ENCODE measurements around the gene GUK1. TPM values are rescaled to one million over a fixed set of nuclear protein-coding genes. Genes with fewer than 3 reads are reported as not detected.

The GUK1 gene
- total RNA-seq, 2 donors from 2014 or later = 110 to 112 TPM

DNA sequence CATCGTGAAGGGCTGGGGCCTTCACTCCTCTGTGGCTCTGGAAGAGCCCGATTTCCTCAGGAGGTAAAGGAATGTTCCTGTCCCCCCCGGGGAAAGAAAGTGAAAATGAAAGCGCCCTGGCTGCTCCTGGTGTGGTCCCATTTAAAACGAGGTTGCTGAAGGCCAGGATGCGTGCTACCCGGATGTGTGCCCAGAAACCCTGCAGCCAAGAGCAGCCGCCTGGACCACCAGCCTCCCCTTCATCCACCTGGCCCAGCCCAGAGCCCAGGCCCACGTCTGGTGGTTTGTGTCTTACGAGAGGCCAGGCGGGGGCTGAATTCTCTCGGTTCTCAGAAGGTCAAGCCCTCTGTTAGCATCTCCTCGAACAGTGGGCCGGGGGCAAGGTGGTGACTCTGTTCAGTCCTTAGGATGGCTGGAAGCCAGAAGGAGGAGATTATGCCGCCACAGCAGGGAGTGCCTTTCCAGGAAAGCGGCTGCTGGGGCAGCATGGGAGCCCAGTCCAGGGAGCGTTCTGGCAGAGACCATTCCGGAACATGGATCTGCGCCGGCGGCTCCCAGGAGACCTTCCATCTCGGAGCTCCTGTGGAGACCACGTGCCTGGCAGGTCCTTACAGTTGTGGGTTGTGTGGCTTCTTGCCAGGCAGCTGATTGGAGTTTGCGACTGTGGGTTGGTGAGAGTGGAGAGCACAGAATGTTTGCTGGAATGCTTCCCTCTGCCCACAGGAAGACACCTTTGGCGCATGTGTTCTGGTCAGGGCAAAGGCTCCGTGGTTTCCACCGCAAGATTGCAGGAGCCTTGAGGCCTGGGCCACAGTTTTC is 1.4 kb downstream of the GUK1 start:
- Histone ChIP-seq H3K4me3 (ENCODE audit: low read length) (peak overlapping the region; percentile 88), H3K36me3 (ENCODE audit: control insufficient read depth, insufficient read depth, low read length) (peaks cover 10% of the 10 kb centered on the region), H3K27ac (ENCODE audit: low read depth, low read length) (no peak overlapping the region), H3K9me3 (ENCODE audit: control insufficient read depth, low read length) (no peaks in the 10 kb centered on the region), H3K9ac (ENCODE audit: extremely low read depth, low read length, poor library complexity, severe bottlenecking) (peak overlapping the region; percentile 90), H3K27me3 (ENCODE audit: control insufficient read depth, insufficient read depth, low read length, poor library complexity, severe bottlenecking) (peaks cover 24% of the 10 kb centered on the region), H3K4me1 (ENCODE audit: control insufficient read depth, insufficient read depth, low read length) (peaks cover 3% of the 10 kb centered on the region)
- peak overlapping the region; percentile 75 for H3K4me3 Mint-ChIP-seq
- H3K36me3 Mint-ChIP-seq (ENCODE audit: low read depth) = no peaks in the 10 kb centered on the region
- peak; percentile 36 for DNase-seq
- H3K27me3 Mint-ChIP-seq (ENCODE audit: insufficient read depth) = peaks cover 27% of the 10 kb centered on the region
- peak overlapping the region; percentile 85 for H3K27ac Mint-ChIP-seq
- WGBS, 2 experiments (ENCODE audit: insufficient coverage in 1 of 2, insufficient read length in 1 of 2) = 87 to 88% methylated on average over 15 to 27 of the region's 27 CpGs
- H3K9me3 Mint-ChIP-seq = no peaks in the 10 kb centered on the region
- peaks cover 6% of the 10 kb centered on the region for H3K4me1 Mint-ChIP-seq
- no peak for TF ChIP-seq CTCF (conservative IDR thresholded peaks at IDR 0.05)

- Mint-ChIP-seq H3K9me3 (no peaks in the 10 kb centered on the region), H3K36me3 (ENCODE audit: low read depth) (no peaks in the 10 kb centered on the region), H3K4me3 (peak overlapping the region; percentile 75), H3K4me1 (peaks cover 6% of the 10 kb centered on the region), H3K27me3 (ENCODE audit: insufficient read depth) (peaks cover 19% of the 10 kb centered on the region), H3K27ac (no peak overlapping the region)
- peaks cover 16% of the 10 kb centered on the region for H3K27me3 ChIP-seq (ENCODE audit: control insufficient read depth, insufficient read depth, low read length, poor library complexity, severe bottlenecking)
- peak overlapping the region; percentile 88 for H3K4me3 ChIP-seq (ENCODE audit: low read length)
- H3K36me3 ChIP-seq (ENCODE audit: control insufficient read depth, insufficient read depth, low read length) = peaks cover 10% of the 10 kb centered on the region
- WGBS, 2 experiments (ENCODE audit: insufficient coverage in 1 of 2, insufficient read length in 1 of 2) = 92 to 98% methylated on average over 10 to 16 of the region's 16 CpGs
- DNase-seq = peak; percentile 30
- H3K27ac ChIP-seq (ENCODE audit: low read depth, low read length) = no peak overlapping the region
- H3K4me1 ChIP-seq (ENCODE audit: control insufficient read depth, insufficient read depth, low read length) = peaks cover 3% of the 10 kb centered on the region
- no peaks in the 10 kb centered on the region for H3K9me3 ChIP-seq (ENCODE audit: control insufficient read depth, low read length)
- no peak overlapping the region for H3K9ac ChIP-seq (ENCODE audit: extremely low read depth, low read length, poor library complexity, severe bottlenecking)
- TF ChIP-seq CTCF (conservative IDR thresholded peaks at IDR 0.05) = no peak
Observed at GRCh38 chr1:228142155-228142691, 2.1 kb downstream of the GUK1 start.

- peaks cover 14% of the 10 kb centered on the region for H3K27me3 Mint-ChIP-seq (ENCODE audit: insufficient read depth)
- peak; percentile 26 for DNase-seq
- Histone ChIP-seq H3K4me1 (ENCODE audit: control insufficient read depth, insufficient read depth, low read length) (peaks cover 3% of the 10 kb centered on the region), H3K9ac (ENCODE audit: extremely low read depth, low read length, poor library complexity, severe bottlenecking) (no peak overlapping the region), H3K36me3 (ENCODE audit: control insufficient read depth, insufficient read depth, low read length) (peaks cover 10% of the 10 kb centered on the region), H3K27ac (ENCODE audit: low read depth, low read length) (no peak overlapping the region), H3K9me3 (ENCODE audit: control insufficient read depth, low read length) (no peaks in the 10 kb centered on the region), H3K27me3 (ENCODE audit: control insufficient read depth, insufficient read depth, low read length, poor library complexity, severe bottlenecking) (peaks cover 11% of the 10 kb centered on the region), H3K4me3 (ENCODE audit: low read length) (no peak overlapping the region)
- peak overlapping the region; percentile 75 for H3K4me3 Mint-ChIP-seq
- no peaks in the 10 kb centered on the region for H3K9me3 Mint-ChIP-seq
- WGBS, 2 experiments (ENCODE audit: insufficient coverage in 1 of 2, insufficient read length in 1 of 2) = 95% methylated on average over 8 to 11 of the region's 11 CpGs
- peaks cover 6% of the 10 kb centered on the region for H3K4me1 Mint-ChIP-seq
- TF ChIP-seq CTCF (conservative IDR thresholded peaks at IDR 0.05) = no peak
- no peak overlapping the region for H3K27ac Mint-ChIP-seq
- no peaks in the 10 kb centered on the region for H3K36me3 Mint-ChIP-seq (ENCODE audit: low read depth)
Observed at GRCh38 chr1:228142701-228143136, 2.6 kb downstream of the GUK1 start.

Measured in endodermal cell (in vitro differentiated cells).